ENCODE results near the gene CMSS1. TPM values are rescaled to one million over a fixed set of nuclear protein-coding genes. Genes with fewer than 3 reads are reported as not detected.

Gene CMSS1
- total and polyA plus RNA-seq, 4 donors: 3.8 to 19.5 (median 7.5) TPM

- H3K27me3 ChIP-seq (ENCODE audit: control insufficient read depth in 4 of 4, insufficient read depth in 4 of 4, low read length in 3 of 4): no peaks in the 10 kb centered on the region
Measured at GRCh38 chr3:100081311-100081710, 263.6 kb downstream of the CMSS1 start.

More at GRCh38 chr3:100081311-100081710, 263.6 kb downstream of the CMSS1 start:
- Histone ChIP-seq H3K27ac (ENCODE audit: low read depth in 1 of 2, low read length in 2 of 2) (no peak overlapping the region), H3K36me3 (ENCODE audit: control insufficient read depth in 4 of 4, insufficient read depth in 3 of 4, low read depth in 1 of 4, low read length in 3 of 4) (no peaks in the 10 kb centered on the region), H3K4me1 (ENCODE audit: control insufficient read depth in 4 of 4, insufficient read depth in 4 of 4, low read length in 3 of 4) (peaks cover 0 to 17% (median 7%) of the 10 kb centered on the region in 4 donors), H3K9me3 (ENCODE audit: control insufficient read depth in 4 of 4, low read length in 3 of 4) (no peaks in the 10 kb centered on the region), H3K9ac (ENCODE audit: low read depth in 1 of 2, low read length in 2 of 2) (no peak overlapping the region), H3K4me3 (ENCODE audit: low read depth in 1 of 3, low read length in 3 of 3) (no peak overlapping the region)
- WGBS: 80% methylated on average over 1 of the region's 1 CpG
- no peak for DNase-seq (ENCODE audit: low spot score)
- TF ChIP-seq EGR1 (IDR thresholded peaks at IDR 0.05; ENCODE audit: low read depth in 2 of 2) (no peak), RXRA (IDR thresholded peaks at IDR 0.05) (no peak), REST (IDR thresholded peaks at IDR 0.05) (no peak), HNF4G (IDR thresholded peaks at IDR 0.05) (no peak), CTCF (IDR thresholded peaks at IDR 0.05; ENCODE audit: low read depth, low read length, missing input control) (no peak), JUND (IDR thresholded peaks at IDR 0.05) (no peak), YY1 (IDR thresholded peaks at IDR 0.05) (no peak), NR2F2 (IDR thresholded peaks at IDR 0.05) (no peak), FOXA2 (IDR thresholded peaks at IDR 0.05) (no peak)
- TF ChIP-seq, protein P1, sequence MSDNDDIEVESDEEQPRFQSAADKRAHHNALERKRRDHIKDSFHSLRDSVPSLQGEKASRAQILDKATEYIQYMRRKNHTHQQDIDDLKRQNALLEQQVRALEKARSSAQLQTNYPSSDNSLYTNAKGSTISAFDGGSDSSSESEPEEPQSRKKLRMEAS (IDR thresholded peaks at IDR 0.05): no peak
- TF ChIP-seq, protein P2, sequence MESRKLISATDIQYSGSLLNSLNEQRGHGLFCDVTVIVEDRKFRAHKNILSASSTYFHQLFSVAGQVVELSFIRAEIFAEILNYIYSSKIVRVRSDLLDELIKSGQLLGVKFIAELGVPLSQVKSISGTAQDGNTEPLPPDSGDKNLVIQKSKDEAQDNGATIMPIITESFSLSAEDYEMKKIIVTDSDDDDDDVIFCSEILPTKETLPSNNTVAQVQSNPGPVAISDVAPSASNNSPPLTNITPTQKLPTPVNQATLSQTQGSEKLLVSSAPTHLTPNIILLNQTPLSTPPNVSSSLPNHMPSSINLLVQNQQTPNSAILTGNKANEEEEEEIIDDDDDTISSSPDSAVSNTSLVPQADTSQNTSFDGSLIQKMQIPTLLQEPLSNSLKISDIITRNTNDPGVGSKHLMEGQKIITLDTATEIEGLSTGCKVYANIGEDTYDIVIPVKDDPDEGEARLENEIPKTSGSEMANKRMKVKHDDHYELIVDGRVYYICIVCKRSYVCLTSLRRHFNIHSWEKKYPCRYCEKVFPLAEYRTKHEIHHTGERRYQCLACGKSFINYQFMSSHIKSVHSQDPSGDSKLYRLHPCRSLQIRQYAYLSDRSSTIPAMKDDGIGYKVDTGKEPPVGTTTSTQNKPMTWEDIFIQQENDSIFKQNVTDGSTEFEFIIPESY (IDR thresholded peaks at IDR 0.05): no peak
